Astrocyte (in vitro differentiated cells and primary cell): ENCODE measurements around the gene ZAR1L. TPM values are rescaled to one million over a fixed set of nuclear protein-coding genes. Genes with fewer than 3 reads are reported as not detected.

ENCODE experiments used
- DNase-seq: peaks from one replicate; pipeline ENCODE4 v3.0.0-alpha.2; 2010; ENCODE audit warnings: low read depth
- FAIRE-seq: peaks from 2 replicates; lab custom pipeline; 2011; peaks lifted over from hg19 to GRCh38; lab: Jason Lieb, UNC
- H2AFZ ChIP-seq: 2 replicates; pipeline ENCODE4 v1.6.0; 2012; ENCODE audit warnings: low read depth, low read length, inconsistent platforms
- H3K27ac ChIP-seq: 2 replicates; pipeline ENCODE4 v1.5.1; 2011; ENCODE audit warnings: low read depth, low read length, inconsistent platforms
- H3K27me3 ChIP-seq: 2 replicates; pipeline ENCODE4 v1.6.0; 2011; ENCODE audit warnings: low read length, inconsistent platforms; ENCODE audit not compliant: insufficient read depth
- H3K36me3 ChIP-seq: 2 replicates; pipeline ENCODE4 v1.5.1; 2011; ENCODE audit warnings: low read length, inconsistent platforms; ENCODE audit not compliant: insufficient read depth
- H3K4me1 ChIP-seq: 2 replicates; pipeline ENCODE4 v1.5.1; 2011; ENCODE audit warnings: low read length, inconsistent platforms; ENCODE audit not compliant: insufficient read depth
- H3K4me2 ChIP-seq: 2 replicates; pipeline ENCODE4 v1.6.0; 2012; ENCODE audit warnings: low read length, inconsistent platforms
- H3K4me3 ChIP-seq: 2 replicates; pipeline ENCODE4 v1.5.1; 2011; ENCODE audit warnings: low read depth, mild to moderate bottlenecking, low read length, inconsistent platforms; ENCODE audit not compliant: insufficient read depth
- H3K79me2 ChIP-seq: 2 replicates; pipeline ENCODE4 v1.6.0; 2012; ENCODE audit warnings: mild to moderate bottlenecking, low read length, inconsistent platforms; ENCODE audit not compliant: insufficient read depth
- H3K9ac ChIP-seq: 2 replicates; pipeline ENCODE4 v1.6.0; 2012; ENCODE audit warnings: mild to moderate bottlenecking, low read length, inconsistent platforms
- H3K9me3 ChIP-seq: 2 replicates; pipeline ENCODE4 v1.5.1; 2012; ENCODE audit warnings: low read depth, mild to moderate bottlenecking, low read length, inconsistent platforms; ENCODE audit not compliant: insufficient read depth
- H4K20me1 ChIP-seq: 2 replicates; pipeline ENCODE4 v1.6.0; 2012; ENCODE audit warnings: low read length, inconsistent platforms; ENCODE audit not compliant: insufficient read depth
- H3K27ac Mint-ChIP-seq: one replicate; pipeline ENCODE4 v1.8.0; 2021; ENCODE audit warnings: mild to moderate bottlenecking, mixed read lengths; ENCODE audit not compliant: unreplicated experiment
- H3K27me3 Mint-ChIP-seq: one replicate; pipeline ENCODE4 v1.8.0; 2021; ENCODE audit warnings: low read depth, mixed read lengths; ENCODE audit not compliant: unreplicated experiment
- H3K36me3 Mint-ChIP-seq: one replicate; pipeline ENCODE4 v1.8.0; 2021; ENCODE audit warnings: low read depth, mixed read lengths; ENCODE audit not compliant: unreplicated experiment
- H3K4me1 Mint-ChIP-seq: one replicate; pipeline ENCODE4 v1.8.0; 2021; ENCODE audit warnings: low read depth, mixed read lengths; ENCODE audit not compliant: unreplicated experiment
- H3K4me3 Mint-ChIP-seq: one replicate; pipeline ENCODE4 v1.8.0; 2021; ENCODE audit warnings: mild to moderate bottlenecking, moderate library complexity, mixed read lengths; ENCODE audit not compliant: unreplicated experiment
- H3K9me3 Mint-ChIP-seq: one replicate; pipeline ENCODE4 v1.8.0; 2021; ENCODE audit warnings: mild to moderate bottlenecking, mixed read lengths; ENCODE audit not compliant: unreplicated experiment
- CTCF ChIP-seq: IDR thresholded peaks from 2 replicates; pipeline ENCODE4 v1.5.1; 2011; ENCODE audit warnings: low read depth, mild to moderate bottlenecking, inconsistent platforms, low read length, moderate library complexity; ENCODE audit not compliant: insufficient read depth
- EZH2 ChIP-seq: IDR thresholded peaks from 2 replicates; pipeline ENCODE4 v1.6.1; 2012; ENCODE audit warnings: mild to moderate bottlenecking, low read length, inconsistent platforms; ENCODE audit not compliant: insufficient read depth
- total RNA-seq: library from RNA; stranded (reverse); gene quantifications from 2 replicates; pipeline ENCODE4 v1.2.1, GENCODE V29; 2021

Gene ZAR1L
- total RNA-seq, 1 donor from 2014 or later = not detected

DNA sequence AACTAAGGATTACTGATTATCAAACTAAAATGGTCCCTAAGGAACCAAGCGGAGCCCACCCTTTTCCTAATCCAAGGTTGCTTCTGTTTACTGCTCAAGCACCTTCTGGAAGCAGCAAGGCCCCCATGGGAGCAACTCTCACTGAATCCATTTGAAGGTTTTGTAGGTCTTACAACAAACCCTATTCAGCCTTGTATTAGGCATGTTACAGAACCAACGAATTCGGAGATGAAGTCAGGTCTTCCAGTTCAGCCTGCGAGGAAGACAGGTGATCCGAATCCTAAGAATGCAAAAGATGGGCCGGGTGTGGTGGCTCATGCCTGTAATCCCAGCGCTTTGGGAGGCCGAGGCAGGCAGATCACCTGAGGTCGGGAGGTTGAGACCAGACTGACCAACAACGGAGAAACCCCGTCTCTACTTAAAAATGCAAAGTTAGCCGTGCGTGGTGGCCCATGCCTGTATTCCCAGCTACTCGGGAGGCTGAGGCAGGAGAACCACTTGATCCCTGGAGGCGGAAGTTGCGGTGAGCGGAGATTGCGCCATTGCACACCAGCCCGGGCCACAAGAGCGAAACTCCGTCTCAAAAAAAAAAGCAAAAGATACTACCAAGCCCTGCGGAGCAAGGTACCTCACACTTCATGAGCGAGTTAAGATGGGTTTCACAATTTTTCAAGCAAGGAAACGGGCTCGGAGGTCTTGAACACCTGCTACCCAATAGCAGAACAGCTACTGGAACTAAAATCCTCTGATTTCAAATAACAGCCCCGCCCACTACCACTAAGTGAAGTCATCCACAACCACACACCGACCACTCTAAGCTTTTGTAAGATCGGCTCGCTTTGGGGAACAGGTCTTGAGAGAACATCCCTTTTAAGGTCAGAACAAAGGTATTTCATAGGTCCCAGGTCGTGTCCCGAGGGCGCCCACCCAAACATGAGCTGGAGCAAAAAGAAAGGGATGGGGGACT, 609 bp downstream of the ZAR1L start:
- H3K9ac ChIP-seq = peak overlapping the region; percentile 98
- Mint-ChIP-seq H3K36me3 (no peaks in the 10 kb centered on the region), H3K9me3 (no peaks in the 10 kb centered on the region), H3K4me3 (peak overlapping the region; percentile 91), H3K4me1 (no peaks in the 10 kb centered on the region), H3K27ac (peak overlapping the region; percentile 99), H3K27me3 (no peaks in the 10 kb centered on the region)
- H3K27ac ChIP-seq = peak overlapping the region; percentile 98
- DNase-seq (peak; percentile 48), FAIRE-seq (no peak)
- peak overlapping the region; percentile 96 for H3K4me2 ChIP-seq
- no peaks in the 10 kb centered on the region for H4K20me1 ChIP-seq
- TF ChIP-seq CTCF = no peak
- no peak for TF ChIP-seq EZH2
- peak overlapping the region; percentile 98 for H2AFZ ChIP-seq
- H3K36me3 ChIP-seq = no peaks in the 10 kb centered on the region
- H3K9me3 ChIP-seq = no peaks in the 10 kb centered on the region
- peak overlapping the region; percentile 94 for H3K4me3 ChIP-seq
- peaks cover 4% of the 10 kb centered on the region for H3K4me1 ChIP-seq
- H3K79me2 ChIP-seq = peaks cover 6% of the 10 kb centered on the region
- H3K27me3 ChIP-seq = no peaks in the 10 kb centered on the region

DNA sequence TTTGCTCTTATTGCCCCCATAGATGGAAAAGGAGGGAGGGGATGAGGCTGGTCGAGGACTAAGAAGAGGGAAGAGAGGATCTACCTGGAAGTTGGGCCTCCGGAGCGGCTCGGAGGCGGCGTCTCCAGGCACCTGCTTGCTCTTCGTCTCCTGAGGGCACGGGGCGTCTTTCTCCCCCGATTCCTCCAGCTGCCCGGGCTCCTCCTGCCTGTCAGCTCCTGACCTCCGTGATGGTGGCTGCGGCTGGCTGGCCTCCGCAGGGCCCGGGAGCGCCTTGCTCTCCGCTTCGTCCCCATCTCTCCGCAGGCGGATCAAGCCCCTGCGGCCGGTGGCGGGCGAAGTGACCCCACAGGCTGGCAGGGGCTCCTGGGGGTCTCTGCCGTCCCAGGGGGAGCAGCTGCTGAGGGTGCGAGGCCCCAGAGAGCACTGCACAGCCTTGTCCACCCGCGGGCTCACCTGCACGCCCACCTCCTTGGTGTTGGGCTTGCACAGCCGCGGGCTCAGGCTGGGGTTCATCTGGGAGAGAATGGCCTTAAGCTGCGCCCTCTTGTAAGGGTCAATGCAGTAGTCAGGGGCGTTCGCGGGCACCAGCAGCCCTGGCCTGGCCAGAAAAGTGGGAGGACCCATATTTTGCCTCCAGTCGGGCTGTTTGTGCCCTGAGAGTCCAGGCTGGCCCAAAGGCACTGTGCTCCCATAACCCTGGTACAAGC, 3.8 kb downstream of the ZAR1L start:
- no peak for FAIRE-seq
- no peak for TF ChIP-seq CTCF
- no peak for TF ChIP-seq EZH2

More for the DNA sequence above, 3.8 kb downstream of the ZAR1L start:
- Histone ChIP-seq H3K4me3 (no peak overlapping the region), H3K79me2 (peaks cover under 1% of the 10 kb centered on the region), H3K27me3 (no peaks in the 10 kb centered on the region), H4K20me1 (no peaks in the 10 kb centered on the region), H3K4me2 (no peak overlapping the region), H3K9me3 (no peaks in the 10 kb centered on the region), H3K9ac (no peak overlapping the region), H3K4me1 (peaks cover 4% of the 10 kb centered on the region), H2AFZ (no peak overlapping the region), H3K36me3 (no peaks in the 10 kb centered on the region), H3K27ac (no peak overlapping the region)
- Mint-ChIP-seq H3K27me3 (no peaks in the 10 kb centered on the region), H3K4me3 (no peak overlapping the region), H3K27ac (no peak overlapping the region), H3K36me3 (no peaks in the 10 kb centered on the region), H3K9me3 (no peaks in the 10 kb centered on the region), H3K4me1 (no peaks in the 10 kb centered on the region)
- DNase-seq = no peak
